Breast epithelium (tissue), 4 donors: Measurements from ENCODE around the gene NAT9. TPM values are rescaled to one million over a fixed set of nuclear protein-coding genes. Genes with fewer than 3 reads are reported as not detected.

ENCODE experiments used
- DNase-seq, 2 donors: peaks; one replicate each; pipeline ENCODE4 v3.0.0-alpha.2; 2019; ENCODE audit warnings: low spot score in 2 of 2
- H3K27ac ChIP-seq, 2 donors: fragments of 200-600 bp; sonication (generic) in 1 of 2; one replicate each; pipeline ENCODE4 v1.5.1; 2016 to 2019; ENCODE audit warnings: mild to moderate bottlenecking in 1 of 2
- H3K27me3 ChIP-seq, 2 donors: fragments of 200-600 bp; sonication (generic) in 1 of 2; one replicate each; pipeline versions ENCODE4 v1.5.1 to v1.6.0; 2017 to 2019; ENCODE audit warnings: control low read depth in 1 of 2, mild to moderate bottlenecking in 1 of 2
- H3K36me3 ChIP-seq: fragments of 200-600 bp; one replicate; pipeline ENCODE4 v1.5.1; 2019
- H3K4me1 ChIP-seq, 2 donors: fragments of 200-600 bp; sonication (generic); one replicate each; pipeline ENCODE4 v1.5.1; 2016 to 2019; ENCODE audit warnings: control low read depth in 1 of 2
- H3K4me3 ChIP-seq, 3 donors: fragments of 200-600 bp; sonication (generic); 1 replicate in 2 of 3; 2 replicates in 1 of 3; pipeline ENCODE4 v1.5.1; 2016 to 2019; ENCODE audit warnings: mild to moderate bottlenecking in 3 of 3, moderate library complexity in 2 of 3
- H3K9me3 ChIP-seq, 2 donors: fragments of 200-600 bp; sonication (generic) in 1 of 2; one replicate each; pipeline ENCODE4 v1.5.1; 2016 to 2019; ENCODE audit warnings: control low read depth in 1 of 2
- CTCF ChIP-seq, 3 donors: fragments of 450-650 bp; IDR thresholded peaks; one replicate each; pipeline ENCODE4 v1.5.1; 2016 to 2017; ENCODE audit warnings: antibody characterized with exemption in 3 of 3, mild to moderate bottlenecking in 3 of 3, moderate library complexity in 3 of 3
- POLR2A ChIP-seq: fragments of 450-650 bp; IDR thresholded peaks from one replicate; pipeline ENCODE4 v1.6.1; 2016; ENCODE audit warnings: antibody characterized with exemption, mild to moderate bottlenecking, moderate library complexity
- POLR2AphosphoS5 ChIP-seq, 3 donors: sonication (generic); formaldehyde crosslinking; IDR thresholded peaks; one replicate each; pipeline ENCODE4 v1.6.1; 2017; ENCODE audit warnings: antibody characterized with exemption in 3 of 3
- intact Hi-C: fragments of 100-400 bp; cut with DNase I; formaldehyde crosslinking; loops from one replicate; pipeline ENCODE4 v1.15.1; 2023; ENCODE audit warnings: low total_unique reads
- total RNA-seq, 3 donors: library from RNA; depleted of rRNA; stranded (reverse); fragments of >200 nt; gene quantifications; one replicate each; pipeline ENCODE4 v1.1.0, GENCODE V29; 2016

NAT9 gene
- total RNA-seq, 3 donors from 2014 or later = 20.6 to 41.3 (median 40.0) TPM

GRCh38 chr17:74777901-74778515, 1.9 kb upstream of the NAT9 start:
- Histone ChIP-seq H3K27me3 (no peaks in the 10 kb centered on the region), H3K9me3 (no peaks in the 10 kb centered on the region), H3K4me1 (peaks cover 6 to 13% of the 10 kb centered on the region in 2 donors)

GRCh38 chr17:74776990-74777389, 845 bp upstream of the NAT9 start:
- H3K27me3 ChIP-seq = no peaks in the 10 kb centered on the region
- H3K36me3 ChIP-seq = no peaks in the 10 kb centered on the region
- no peaks in the 10 kb centered on the region for H3K9me3 ChIP-seq
- intact Hi-C loops = no loop called here
- peak overlapping the region; percentile 73 to 96 (median 86) for H3K4me3 ChIP-seq
- H3K4me1 ChIP-seq = peaks cover 6 to 13% of the 10 kb centered on the region in 2 donors
- DNase-seq = no peak
- no peak overlapping the region for H3K27ac ChIP-seq
- TF ChIP-seq POLR2A (no peak), POLR2AphosphoS5 (IDR thresholded peaks at IDR 0.05) (no peak), CTCF (IDR thresholded peaks at IDR 0.05) (no peak)

More at GRCh38 chr17:74777901-74778515, 1.9 kb upstream of the NAT9 start:
- H3K4me3 ChIP-seq = no peak overlapping the region
- no peak for DNase-seq
- H3K36me3 ChIP-seq = no peaks in the 10 kb centered on the region
- TF ChIP-seq POLR2AphosphoS5 (IDR thresholded peaks at IDR 0.05) (no peak), CTCF (IDR thresholded peaks at IDR 0.05) (no peak), POLR2A (no peak)
- H3K27ac ChIP-seq = no peak overlapping the region
- intact Hi-C loops = no loop called here

- no peak for DNase-seq
- TF ChIP-seq POLR2AphosphoS5 (IDR thresholded peaks at IDR 0.05) (no peak), CTCF (IDR thresholded peaks at IDR 0.05) (no peak), POLR2A (no peak)
- H3K27ac ChIP-seq = peak overlapping the region; percentile 82 to 87
- H3K9me3 ChIP-seq = no peaks in the 10 kb centered on the region
- intact Hi-C loops = no loop called here
- H3K36me3 ChIP-seq = no peaks in the 10 kb centered on the region
- peak overlapping the region; percentile 73 to 96 (median 86) for H3K4me3 ChIP-seq
- H3K27me3 ChIP-seq = no peaks in the 10 kb centered on the region
- H3K4me1 ChIP-seq = peaks cover 6 to 13% of the 10 kb centered on the region in 2 donors
Measured at GRCh38 chr17:74775409-74776043, 619 bp downstream of the NAT9 start.

GRCh38 chr17:74773871-74774286, 2.3 kb downstream of the NAT9 start:
- no peak overlapping the region for H3K27ac ChIP-seq
- no peak overlapping the region for H3K4me3 ChIP-seq
- H3K36me3 ChIP-seq = no peaks in the 10 kb centered on the region
- H3K9me3 ChIP-seq = no peaks in the 10 kb centered on the region
- intact Hi-C loops = loop anchor here (2.0 kb wide), 1 partner anchor 29 kb away; no protein-coding TSS in a partner anchor
- TF ChIP-seq POLR2AphosphoS5 (IDR thresholded peaks at IDR 0.05) (no peak), CTCF (IDR thresholded peaks at IDR 0.05) (no peak), POLR2A (no peak)
- DNase-seq = no peak
- H3K27me3 ChIP-seq = no peaks in the 10 kb centered on the region
- peaks cover 6 to 13% of the 10 kb centered on the region in 2 donors for H3K4me1 ChIP-seq

- Histone ChIP-seq H3K9me3 (no peaks in the 10 kb centered on the region), H3K27ac (no peak overlapping the region), H3K4me3 (no peak overlapping the region), H3K27me3 (no peaks in the 10 kb centered on the region), H3K4me1 (peaks cover 6 to 13% of the 10 kb centered on the region in 2 donors), H3K36me3 (no peaks in the 10 kb centered on the region)
- TF ChIP-seq POLR2A = no peak
- no peak for TF ChIP-seq POLR2AphosphoS5 (IDR thresholded peaks at IDR 0.05)
- no peak for TF ChIP-seq CTCF (IDR thresholded peaks at IDR 0.05)
- DNase-seq = no peak
- intact Hi-C loops = loop anchor here (2.0 kb wide), 1 partner anchor 29 kb away; no protein-coding TSS in a partner anchor
Measured at GRCh38 chr17:74773414-74773813, 2.7 kb downstream of the NAT9 start.
